ENCODE results near the gene OR4F15. TPM values are rescaled to one million over a fixed set of nuclear protein-coding genes. Genes with fewer than 3 reads are reported as not detected.
A peak's percentile ranks its signal among the peaks of the same experiment; 100 is the strongest.

Gene OR4F15
- total and polyA plus RNA-seq, 4 donors = not detected

DNA sequence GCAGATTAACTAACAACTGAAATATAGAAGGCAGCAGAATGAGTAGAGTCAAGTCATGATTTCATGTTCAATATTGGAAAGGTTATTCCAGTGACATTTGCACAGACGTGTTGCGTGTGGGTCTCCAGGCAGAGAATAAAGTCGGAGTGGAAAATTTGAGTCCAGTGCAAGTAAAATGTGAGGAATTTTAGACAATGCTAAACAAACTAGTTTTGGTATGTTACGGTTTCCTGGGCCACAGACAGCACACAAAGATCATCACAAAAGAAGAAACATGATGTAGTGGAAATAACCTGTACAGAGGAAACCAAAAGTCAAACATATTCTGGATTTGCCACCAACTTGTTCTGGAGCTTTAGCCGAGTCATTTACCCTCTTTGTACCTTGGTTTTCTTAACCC is 8.3 kb upstream of the OR4F15 start:
- no peak overlapping the region for H3K27ac ChIP-seq (ENCODE audit: low read depth in 1 of 2, low read length in 1 of 2)
- H3K9ac ChIP-seq (ENCODE audit: insufficient read depth in 1 of 2, low read length in 2 of 2) = no peak overlapping the region
- WGBS, 2 donors = 75 to 82% methylated on average over 5 of the region's 5 CpGs
- TF ChIP-seq, protein P1, sequence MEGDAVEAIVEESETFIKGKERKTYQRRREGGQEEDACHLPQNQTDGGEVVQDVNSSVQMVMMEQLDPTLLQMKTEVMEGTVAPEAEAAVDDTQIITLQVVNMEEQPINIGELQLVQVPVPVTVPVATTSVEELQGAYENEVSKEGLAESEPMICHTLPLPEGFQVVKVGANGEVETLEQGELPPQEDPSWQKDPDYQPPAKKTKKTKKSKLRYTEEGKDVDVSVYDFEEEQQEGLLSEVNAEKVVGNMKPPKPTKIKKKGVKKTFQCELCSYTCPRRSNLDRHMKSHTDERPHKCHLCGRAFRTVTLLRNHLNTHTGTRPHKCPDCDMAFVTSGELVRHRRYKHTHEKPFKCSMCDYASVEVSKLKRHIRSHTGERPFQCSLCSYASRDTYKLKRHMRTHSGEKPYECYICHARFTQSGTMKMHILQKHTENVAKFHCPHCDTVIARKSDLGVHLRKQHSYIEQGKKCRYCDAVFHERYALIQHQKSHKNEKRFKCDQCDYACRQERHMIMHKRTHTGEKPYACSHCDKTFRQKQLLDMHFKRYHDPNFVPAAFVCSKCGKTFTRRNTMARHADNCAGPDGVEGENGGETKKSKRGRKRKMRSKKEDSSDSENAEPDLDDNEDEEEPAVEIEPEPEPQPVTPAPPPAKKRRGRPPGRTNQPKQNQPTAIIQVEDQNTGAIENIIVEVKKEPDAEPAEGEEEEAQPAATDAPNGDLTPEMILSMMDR (IDR thresholded peaks at IDR 0.05; ENCODE audit: control extremely low read depth, extremely low read depth) = no peak
- peaks cover 0 to 5% (median 1%) of the 10 kb centered on the region in 4 donors for H3K9me3 ChIP-seq (ENCODE audit: control insufficient read depth in 4 of 4, insufficient read depth in 3 of 4, low read length in 3 of 4)
- H3K4me1 ChIP-seq (ENCODE audit: control insufficient read depth in 5 of 5, insufficient read depth in 5 of 5, low read length in 5 of 5) = no peaks in the 10 kb centered on the region
- no peak overlapping the region for H3K4me3 ChIP-seq
- DNase-seq = no peak
- no peaks in the 10 kb centered on the region for H3K27me3 ChIP-seq (ENCODE audit: control insufficient read depth in 3 of 3, insufficient read depth in 3 of 3, low read length in 2 of 3)
- no peak for ATAC-seq (ENCODE audit: insufficient read depth, low FRiP score)
- H3K36me3 ChIP-seq (ENCODE audit: control insufficient read depth in 4 of 4, insufficient read depth in 4 of 4, low read length in 4 of 4) = no peaks in the 10 kb centered on the region

DNA sequence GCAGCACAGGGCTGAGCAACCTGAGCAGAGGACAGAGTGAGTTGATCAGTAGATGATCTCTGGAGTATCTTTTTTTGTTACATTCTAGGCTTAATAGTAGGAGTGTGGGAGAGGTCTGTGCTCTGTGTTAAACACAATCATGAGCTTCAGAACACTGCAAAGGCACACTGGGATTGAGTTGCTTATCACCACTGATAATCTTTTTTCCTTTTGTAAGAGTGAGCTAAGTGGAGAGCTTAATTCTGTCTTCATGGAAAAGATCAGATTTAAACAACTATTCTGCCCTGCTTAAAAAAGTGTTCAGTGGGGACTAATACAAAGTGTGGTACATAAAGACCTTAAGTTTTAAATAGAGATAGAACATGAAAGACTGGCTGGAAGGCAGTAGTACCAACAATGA is 7.6 kb upstream of the OR4F15 start:
- TF ChIP-seq, protein P1 (IDR thresholded peaks at IDR 0.05; ENCODE audit: control extremely low read depth, extremely low read depth) = no peak
- H3K36me3 ChIP-seq (ENCODE audit: control insufficient read depth in 4 of 4, insufficient read depth in 4 of 4, low read length in 4 of 4) = no peaks in the 10 kb centered on the region
- peak in 1 of 3 donors; percentile 1 for DNase-seq
- H3K27me3 ChIP-seq (ENCODE audit: control insufficient read depth in 3 of 3, insufficient read depth in 3 of 3, low read length in 2 of 3) = no peaks in the 10 kb centered on the region
- H3K9me3 ChIP-seq (ENCODE audit: control insufficient read depth in 4 of 4, insufficient read depth in 3 of 4, low read length in 3 of 4) = peaks cover 0 to 5% (median 1%) of the 10 kb centered on the region in 4 donors
- no peak overlapping the region for H3K9ac ChIP-seq (ENCODE audit: insufficient read depth in 1 of 2, low read length in 2 of 2)
- H3K27ac ChIP-seq (ENCODE audit: low read depth in 1 of 2, low read length in 1 of 2) = no peak overlapping the region
- no peak for ATAC-seq (ENCODE audit: insufficient read depth, low FRiP score)
- no peak overlapping the region for H3K4me3 ChIP-seq
- H3K4me1 ChIP-seq (ENCODE audit: control insufficient read depth in 5 of 5, insufficient read depth in 5 of 5, low read length in 5 of 5) = no peaks in the 10 kb centered on the region

DNA sequence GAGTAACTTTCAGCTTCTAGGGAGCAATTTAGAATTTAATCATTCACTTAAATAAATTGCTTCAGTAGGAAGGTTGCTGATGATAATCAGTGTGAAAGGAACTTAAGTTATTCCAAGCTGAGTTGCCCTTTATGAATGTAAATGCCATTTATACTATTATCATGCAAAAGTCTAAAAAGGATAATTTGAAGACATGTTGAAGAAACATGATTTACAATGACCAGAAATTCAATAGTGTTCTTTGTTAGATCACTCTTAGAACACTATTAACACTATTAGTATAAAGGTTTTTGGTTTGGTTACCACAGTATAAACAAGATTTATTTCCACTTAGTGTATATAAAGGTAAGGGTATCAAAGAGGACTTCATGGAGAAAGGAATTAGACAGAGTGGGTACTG is 7.1 kb upstream of the OR4F15 start:
- no peak for DNase-seq
- TF ChIP-seq, protein P1 (IDR thresholded peaks at IDR 0.05; ENCODE audit: control extremely low read depth, extremely low read depth) = no peak
- H3K36me3 ChIP-seq (ENCODE audit: control insufficient read depth in 4 of 4, insufficient read depth in 4 of 4, low read length in 4 of 4) = no peaks in the 10 kb centered on the region
- H3K9me3 ChIP-seq (ENCODE audit: control insufficient read depth in 4 of 4, insufficient read depth in 3 of 4, low read length in 3 of 4) = peaks cover 0 to 5% (median 1%) of the 10 kb centered on the region in 4 donors
- no peaks in the 10 kb centered on the region for H3K27me3 ChIP-seq (ENCODE audit: control insufficient read depth in 3 of 3, insufficient read depth in 3 of 3, low read length in 2 of 3)
- no peak overlapping the region for H3K4me3 ChIP-seq
- H3K9ac ChIP-seq (ENCODE audit: insufficient read depth in 1 of 2, low read length in 2 of 2) = no peak overlapping the region
- no peak for ATAC-seq (ENCODE audit: insufficient read depth, low FRiP score)
- H3K4me1 ChIP-seq (ENCODE audit: control insufficient read depth in 5 of 5, insufficient read depth in 5 of 5, low read length in 5 of 5) = no peaks in the 10 kb centered on the region
- H3K27ac ChIP-seq (ENCODE audit: low read depth in 1 of 2, low read length in 1 of 2) = no peak overlapping the region

DNA sequence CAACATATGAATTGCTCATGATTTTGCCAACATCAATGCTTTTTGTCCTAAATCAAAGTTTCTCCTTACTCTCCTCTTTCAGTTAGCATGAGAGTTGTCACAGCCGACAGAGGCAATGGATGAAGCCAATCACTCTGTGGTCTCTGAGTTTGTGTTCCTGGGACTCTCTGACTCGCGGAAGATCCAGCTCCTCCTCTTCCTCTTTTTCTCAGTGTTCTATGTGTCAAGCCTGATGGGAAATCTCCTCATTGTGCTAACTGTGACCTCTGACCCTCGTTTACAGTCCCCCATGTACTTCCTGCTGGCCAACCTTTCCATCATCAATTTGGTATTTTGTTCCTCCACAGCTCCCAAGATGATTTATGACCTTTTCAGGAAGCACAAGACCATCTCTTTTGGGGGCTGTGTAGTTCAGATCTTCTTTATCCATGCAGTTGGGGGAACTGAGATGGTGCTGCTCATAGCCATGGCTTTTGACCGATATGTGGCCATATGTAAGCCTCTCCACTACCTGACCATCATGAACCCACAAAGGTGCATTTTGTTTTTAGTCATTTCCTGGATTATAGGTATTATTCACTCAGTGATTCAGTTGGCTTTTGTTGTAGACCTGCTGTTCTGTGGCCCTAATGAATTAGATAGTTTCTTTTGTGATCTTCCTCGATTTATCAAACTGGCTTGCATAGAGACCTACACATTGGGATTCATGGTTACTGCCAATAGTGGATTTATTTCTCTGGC is 6.2 kb upstream of the OR4F15 start:
- Histone ChIP-seq H3K4me3 (no peak overlapping the region), H3K27me3 (ENCODE audit: control insufficient read depth in 3 of 3, insufficient read depth in 3 of 3, low read length in 2 of 3) (no peaks in the 10 kb centered on the region), H3K9me3 (ENCODE audit: control insufficient read depth in 4 of 4, insufficient read depth in 3 of 4, low read length in 3 of 4) (peaks cover 0 to 5% (median 1%) of the 10 kb centered on the region in 4 donors), H3K27ac (ENCODE audit: low read depth in 1 of 2, low read length in 1 of 2) (no peak overlapping the region), H3K4me1 (ENCODE audit: control insufficient read depth in 5 of 5, insufficient read depth in 5 of 5, low read length in 5 of 5) (no peaks in the 10 kb centered on the region), H3K9ac (ENCODE audit: insufficient read depth in 1 of 2, low read length in 2 of 2) (no peak overlapping the region), H3K36me3 (ENCODE audit: control insufficient read depth in 4 of 4, insufficient read depth in 4 of 4, low read length in 4 of 4) (no peaks in the 10 kb centered on the region)
- TF ChIP-seq, protein P1 (IDR thresholded peaks at IDR 0.05; ENCODE audit: control extremely low read depth, extremely low read depth) = no peak
- 62 to 74% methylated on average over 6 of the region's 6 CpGs for WGBS, 2 donors
- DNase-seq = no peak
- no peak for ATAC-seq (ENCODE audit: insufficient read depth, low FRiP score)
